LHCN-M2 (cell line): ENCODE data around the gene SERPIND1. TPM values are rescaled to one million over a fixed set of nuclear protein-coding genes. Genes with fewer than 3 reads are reported as not detected.
"Not testable (repeated sequence)": the region's sequence is repeated elsewhere in the genome, so short reads cannot be mapped to it uniquely, and the experiment has no call there.

Experiments used
- DNase-seq: peaks from one replicate; pipeline ENCODE4 v3.0.0-alpha.2; 2012; ENCODE audit warnings: low read depth
- total RNA-seq: library from RNA; depleted of rRNA; stranded (reverse); fragments of >200 nt; gene quantifications from 2 replicates; pipeline ENCODE4 v1.2.3, GENCODE V29; 2014; rRNA removed

Gene SERPIND1
- total RNA-seq, 1 experiment from 2014 or later = 0.17 TPM

DNA sequence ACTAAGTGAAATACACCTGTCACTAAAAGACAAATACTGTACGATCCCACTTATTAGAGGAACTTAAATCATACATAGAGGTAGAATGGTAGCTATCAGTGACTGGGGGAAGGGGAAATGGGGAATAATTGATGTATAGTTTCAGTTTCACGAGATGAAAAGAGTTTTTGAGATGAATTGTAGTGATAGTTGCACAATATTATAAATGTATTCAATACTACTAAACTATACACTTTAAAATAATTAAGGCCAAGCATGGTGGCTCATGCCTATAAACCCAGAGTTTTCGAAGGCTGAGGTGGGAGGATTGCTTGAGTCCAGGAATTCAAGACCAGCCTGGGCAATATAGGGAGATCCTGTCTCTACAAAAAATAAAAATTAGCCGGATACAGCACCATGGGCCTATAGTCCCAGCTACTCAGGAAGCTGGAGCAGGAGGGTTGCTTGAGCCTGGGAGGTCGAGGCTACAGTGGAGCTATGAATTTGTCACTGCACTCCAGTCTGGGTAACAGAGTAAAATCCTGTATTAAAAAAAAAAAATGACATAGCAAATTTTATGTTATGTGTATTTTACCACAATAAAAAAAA, 40.4 kb downstream of the SERPIND1 start:
- DNase-seq = no peak

DNA sequence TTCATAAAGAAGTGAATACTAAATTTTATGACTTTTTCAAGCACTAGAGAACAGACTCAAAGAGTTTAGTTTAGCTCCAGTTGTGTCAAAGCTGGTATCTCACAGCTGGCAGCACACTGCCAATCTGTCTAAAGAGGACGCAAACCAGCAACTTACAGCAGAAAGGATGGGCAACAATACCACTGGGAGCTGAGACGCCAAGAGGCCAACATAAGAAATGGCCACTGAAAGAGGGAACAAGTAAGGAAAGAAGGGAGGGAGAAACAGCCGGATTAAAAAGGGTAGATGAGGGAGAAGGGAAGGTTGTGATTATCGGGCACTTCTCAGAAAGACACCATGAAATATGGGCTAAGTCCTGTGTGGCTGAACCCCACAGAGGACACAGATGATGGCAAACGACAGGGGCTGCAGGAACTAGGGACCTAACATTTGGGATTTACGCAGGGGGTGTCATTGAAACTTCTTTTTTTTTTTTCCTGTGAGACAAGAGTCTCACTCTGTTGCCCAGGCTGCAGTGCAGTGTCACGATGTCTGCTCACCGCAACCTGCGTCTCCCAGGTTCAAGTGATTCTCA, 41.7 kb downstream of the SERPIND1 start:
- DNase-seq = no peak

DNA sequence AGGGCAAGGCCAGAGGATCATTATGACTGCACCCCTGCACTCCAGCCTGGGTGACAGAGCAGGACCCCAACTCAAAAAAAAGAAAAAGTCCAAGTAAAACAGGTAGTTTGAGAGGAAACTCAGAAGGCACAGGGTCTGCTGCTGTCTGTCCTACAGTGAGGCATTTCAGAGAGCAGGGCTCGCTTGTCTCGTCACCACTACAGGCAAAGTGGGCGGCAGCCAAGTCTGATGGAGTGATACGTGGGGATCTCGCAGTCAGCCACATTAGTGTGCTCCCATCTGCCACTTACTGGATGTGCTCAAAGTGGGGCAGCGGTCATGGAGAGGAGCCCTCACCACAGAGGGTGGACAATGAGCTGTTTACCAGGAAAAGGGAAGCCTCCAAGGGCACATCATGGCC, 42.6 kb downstream of the SERPIND1 start:
- no peak for DNase-seq

DNA sequence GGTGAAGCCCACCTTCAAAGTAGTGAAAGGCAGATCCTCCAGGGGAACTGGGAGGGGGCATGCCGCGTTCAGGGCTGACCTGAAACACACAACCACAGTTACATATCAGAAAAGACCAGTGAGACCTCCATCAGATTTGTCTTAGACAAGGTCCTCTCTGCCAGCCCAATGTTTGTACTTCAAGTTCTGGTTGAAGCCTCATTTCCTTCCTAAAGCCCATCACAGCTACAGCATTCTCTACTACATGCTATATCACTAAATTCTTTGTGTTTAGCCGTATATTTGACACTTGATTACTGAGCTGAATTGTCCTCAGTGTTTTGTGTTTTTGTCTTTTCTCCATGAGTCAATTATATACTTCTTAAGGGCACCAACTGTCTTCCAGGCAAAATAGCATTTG, 44.6 kb downstream of the SERPIND1 start:
- DNase-seq = no peak

DNA sequence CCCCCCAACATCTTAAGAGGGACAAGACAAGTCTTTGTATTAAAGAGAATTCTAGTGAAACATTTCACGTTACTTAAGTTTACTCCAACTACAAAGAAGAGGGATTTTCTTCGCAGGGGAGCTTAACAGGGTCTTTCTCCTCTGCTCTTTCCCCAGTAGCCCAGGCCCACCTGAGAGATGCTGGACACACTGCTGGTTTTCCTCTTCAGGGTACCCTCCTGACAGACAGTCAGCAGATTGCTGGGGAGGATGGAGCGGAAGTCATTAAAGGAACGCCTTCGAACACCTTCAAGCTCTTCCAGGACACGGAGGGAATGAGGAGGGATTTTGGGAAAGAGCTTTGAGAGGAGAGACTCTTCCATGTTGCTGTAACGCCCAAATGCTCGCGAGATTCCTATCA, 45.6 kb downstream of the SERPIND1 start:
- DNase-seq = no peak

DNA sequence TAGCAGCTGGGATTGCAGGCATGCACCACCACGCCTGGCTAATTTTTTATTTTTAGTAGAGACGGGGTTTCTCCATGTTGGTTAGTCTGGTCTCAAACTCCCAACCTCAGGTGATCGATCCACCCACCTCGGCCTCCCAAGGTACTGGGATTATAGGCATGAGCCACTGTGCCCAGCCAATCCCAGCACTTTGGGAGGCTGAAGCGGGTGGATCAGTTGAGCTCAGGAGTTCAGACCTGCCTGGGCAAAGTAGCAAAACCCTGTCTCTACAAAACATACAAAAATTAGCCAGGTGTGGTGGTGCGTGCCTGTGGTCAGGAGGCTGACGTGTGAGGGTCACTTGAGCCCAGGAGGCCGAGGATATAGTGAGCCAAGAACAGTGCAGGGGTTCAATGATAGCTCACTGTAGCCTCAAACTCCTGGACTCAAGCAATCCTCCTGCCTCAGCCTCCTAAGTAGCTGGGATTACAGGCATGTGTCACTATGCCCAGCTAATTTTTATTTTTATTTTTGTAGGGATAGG, 47.9 kb downstream of the SERPIND1 start:
- DNase-seq = not testable (repeated sequence)

DNA sequence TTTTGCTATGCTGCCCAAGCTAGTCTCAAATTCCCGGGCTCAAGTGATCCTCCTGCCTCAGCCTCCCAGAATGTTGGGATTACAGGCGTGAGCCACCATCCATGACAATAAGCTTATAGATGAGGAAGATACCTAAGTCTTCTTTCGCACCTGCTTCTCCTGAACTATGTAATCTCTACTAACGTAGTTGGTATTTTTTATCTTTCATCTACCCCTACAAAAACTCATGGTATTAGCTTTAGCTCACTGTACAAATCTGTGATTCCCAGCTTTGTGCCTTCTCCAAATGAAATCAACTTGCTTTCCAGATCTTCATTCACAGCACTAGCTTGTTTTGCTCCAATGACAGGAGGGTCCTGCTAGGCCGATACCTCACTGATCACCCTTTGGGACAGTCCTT, 48.3 kb downstream of the SERPIND1 start:
- DNase-seq = no peak

DNA sequence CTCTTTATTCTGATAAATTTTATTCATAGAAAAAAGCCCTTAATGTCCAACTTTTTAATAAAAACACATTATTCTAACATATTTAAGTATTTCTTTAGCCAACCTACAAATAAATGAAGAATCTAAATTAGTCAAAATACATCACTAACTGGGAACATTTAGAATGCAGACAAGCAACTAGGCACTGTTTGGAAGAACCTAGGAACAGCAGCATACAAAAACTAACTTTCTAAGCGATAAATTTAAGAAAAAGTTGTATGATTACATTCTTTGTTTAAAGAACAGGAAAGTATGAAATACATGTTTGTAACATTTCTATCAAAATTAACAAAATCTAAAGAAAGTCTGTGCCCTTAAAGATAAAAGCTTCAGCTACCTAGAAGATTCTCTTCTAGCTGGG, 49.4 kb downstream of the SERPIND1 start:
- no peak for DNase-seq

DNA sequence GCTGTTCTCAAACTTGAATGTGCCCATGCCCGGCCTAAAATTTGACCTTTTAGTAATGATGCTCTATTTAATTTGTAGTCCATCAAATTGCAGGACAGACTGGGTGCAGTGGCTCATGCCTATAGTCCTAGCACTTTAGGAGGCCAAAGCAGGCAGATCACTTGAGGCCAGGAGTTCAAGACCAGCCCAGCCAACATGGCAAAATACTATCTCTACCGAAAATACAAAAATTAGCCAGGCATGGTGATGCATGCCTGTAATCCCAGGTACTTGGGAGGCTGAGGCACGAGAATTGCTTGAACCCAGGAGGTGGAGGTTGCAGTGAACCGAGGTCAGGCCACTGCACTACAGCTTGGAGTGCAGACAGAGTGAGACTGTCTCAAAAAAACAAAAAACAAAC, 51.3 kb downstream of the SERPIND1 start:
- DNase-seq = not testable (repeated sequence)

DNA sequence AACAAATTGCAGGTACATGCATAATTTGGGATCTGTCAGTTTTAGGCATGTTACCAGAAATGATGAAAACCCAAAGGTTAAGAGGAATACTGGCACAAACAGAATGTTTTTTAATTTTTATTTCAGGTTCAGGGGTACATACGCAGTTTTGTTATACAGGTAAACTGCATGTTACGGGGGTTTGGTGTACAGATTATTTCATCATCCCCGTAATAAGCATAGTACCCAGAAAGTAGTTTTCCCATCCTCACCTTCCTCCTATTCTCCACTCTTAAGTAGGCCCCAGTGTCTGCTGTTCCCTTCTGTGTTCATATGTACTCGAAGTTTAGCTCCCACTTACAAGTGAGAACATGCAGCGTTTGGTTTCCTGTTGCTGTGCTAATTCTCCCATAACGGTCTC, 51.7 kb downstream of the SERPIND1 start:
- no peak for DNase-seq

DNA sequence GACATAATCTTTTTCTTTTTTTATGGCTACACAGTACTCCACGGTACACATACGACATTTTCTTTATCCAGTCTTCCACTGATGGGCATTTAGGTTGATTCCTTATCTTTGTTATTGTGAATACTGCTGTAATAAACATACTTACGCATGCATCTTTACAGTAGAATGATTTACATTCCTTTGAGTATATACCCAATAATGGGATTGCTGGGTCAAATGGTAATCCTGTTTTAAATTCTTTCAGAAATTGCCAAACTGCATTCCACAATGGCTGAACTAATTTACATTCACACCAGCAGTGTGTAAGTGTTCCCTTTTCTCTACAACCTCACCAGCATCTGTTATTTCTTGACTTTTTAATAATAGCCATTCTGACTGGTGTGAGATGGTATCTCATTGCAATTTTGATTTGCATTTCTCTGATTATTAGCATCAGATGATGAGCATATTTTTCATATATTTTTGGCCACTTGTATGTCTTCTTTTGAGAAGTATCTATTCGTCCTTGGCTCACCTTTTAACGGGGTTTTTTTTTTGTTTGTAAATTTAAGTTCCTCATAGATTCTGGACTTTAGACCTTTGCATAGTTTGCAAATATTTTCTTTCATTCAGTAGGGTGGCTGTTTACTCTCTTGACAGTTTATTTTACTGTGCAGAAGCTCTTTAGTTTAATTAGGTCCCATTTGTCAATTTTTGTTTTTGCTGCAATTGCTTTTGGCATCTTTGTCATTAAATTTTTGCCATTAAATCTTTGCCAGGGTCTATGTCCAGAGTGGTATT, 52.6 kb downstream of the SERPIND1 start:
- DNase-seq = not testable (repeated sequence)

DNA sequence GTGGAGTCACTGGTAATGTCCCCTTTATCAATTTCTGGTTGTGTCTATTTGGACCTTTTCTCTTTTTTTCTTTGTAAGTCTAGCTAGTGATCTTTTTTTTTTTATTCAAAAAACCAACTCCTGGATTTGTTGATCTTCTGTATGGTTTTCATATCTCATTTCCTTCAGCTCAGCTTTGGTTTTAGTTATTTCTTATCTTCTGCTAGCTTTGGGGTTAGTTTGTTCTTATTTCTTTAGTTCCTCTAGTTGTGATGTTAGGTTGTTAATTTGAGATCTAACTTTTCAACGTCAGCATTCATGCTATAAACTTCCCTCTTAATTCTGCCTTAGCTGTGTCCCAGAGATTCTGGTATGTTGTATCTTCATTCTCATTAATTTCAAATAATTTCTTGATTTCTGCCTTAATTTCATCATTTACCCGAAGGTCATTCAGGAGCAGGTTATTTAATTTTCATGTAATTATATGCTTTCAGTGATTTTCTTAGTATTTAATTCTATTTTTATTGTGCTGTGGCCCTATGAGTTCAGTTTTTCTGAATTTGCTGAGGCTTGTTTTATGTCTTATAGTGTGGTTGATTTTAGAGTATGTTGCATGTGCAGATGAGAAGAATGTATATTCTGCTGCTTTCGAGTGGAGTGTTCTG, 55.7 kb downstream of the SERPIND1 start:
- no peak for DNase-seq

DNA sequence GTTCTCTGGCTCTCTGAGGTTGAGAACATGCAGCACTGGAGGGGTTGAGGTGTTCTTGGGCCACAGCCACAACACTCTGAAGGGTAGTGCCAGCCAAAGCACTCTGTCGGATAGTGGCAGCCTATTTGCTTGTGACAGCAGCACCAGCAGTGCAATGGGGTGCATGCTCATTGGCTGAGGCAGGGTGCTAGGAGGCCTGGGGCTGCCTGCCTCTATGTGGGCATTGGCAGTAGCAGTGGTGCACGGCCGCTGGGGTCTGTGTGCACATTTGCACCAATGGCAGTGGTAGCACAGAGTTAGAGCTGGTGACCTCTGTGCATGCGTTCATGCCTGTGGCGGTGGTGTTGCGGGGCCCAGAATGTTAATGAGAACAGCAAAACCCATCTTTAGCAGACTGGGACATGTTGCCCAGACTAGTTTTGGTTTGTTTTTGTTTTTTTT, 59.3 kb downstream of the SERPIND1 start:
- DNase-seq = no peak

DNA sequence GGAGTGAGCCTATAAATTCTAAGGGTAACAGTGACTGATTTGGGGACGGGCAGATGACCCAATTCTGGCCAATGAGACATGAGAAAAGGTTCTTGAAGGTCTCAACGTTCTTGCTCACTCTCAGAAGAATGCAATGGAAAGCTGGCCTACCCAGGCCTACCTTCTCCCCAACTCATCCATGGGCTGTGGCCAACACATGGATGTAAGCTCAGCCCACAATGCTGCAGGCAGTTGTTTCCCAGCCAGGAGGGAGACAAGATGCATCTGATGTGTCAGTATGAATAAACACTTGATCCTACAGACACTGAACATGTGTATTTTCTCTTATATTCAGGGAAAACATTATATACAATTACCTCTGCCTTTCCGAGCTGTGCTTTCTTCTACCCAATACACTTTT, 60.3 kb downstream of the SERPIND1 start:
- no peak for DNase-seq

DNA sequence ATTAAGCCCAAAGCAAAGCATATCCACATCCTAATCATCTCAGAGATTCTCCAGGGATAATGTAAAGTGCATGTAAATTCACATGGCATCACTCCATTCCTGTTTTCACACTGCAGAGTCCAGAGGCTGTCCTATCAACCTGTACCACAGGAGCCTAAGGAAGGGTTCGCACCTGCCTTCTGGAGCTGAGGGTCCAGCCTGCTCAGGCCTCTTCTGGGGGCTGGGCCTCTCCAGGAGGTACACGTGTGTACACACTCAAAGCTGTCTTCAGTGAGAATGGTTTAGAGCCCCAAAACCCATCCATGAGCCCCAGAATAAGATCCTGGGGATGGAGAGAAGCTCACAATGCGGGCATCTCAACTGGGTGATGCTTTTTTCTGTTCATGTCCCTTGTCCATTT, 60.8 kb downstream of the SERPIND1 start:
- DNase-seq = no peak

Other genes with a start within 250 kb of the SERPIND1 start
- 28.4 and 40.0 TPM in 2 replicates for gene PI4KA, start 84.7 kb downstream of the SERPIND1 start, total RNA-seq
- 14.7 and 14.9 TPM in 2 replicates for gene SNAP29, start 84.9 kb downstream of the SERPIND1 start, total RNA-seq
- gene CRKL, start 143.3 kb downstream of the SERPIND1 start, total RNA-seq = 46.2 and 50.0 TPM in 2 replicates
- 0.13 TPM in 1 of 2 replicates, not detected in the other for gene AIFM3, start 193.1 kb downstream of the SERPIND1 start, total RNA-seq
- gene LZTR1, start 208.2 kb downstream of the SERPIND1 start, total RNA-seq = 57.6 and 64.1 TPM in 2 replicates
- gene THAP7, start 228.0 kb downstream of the SERPIND1 start, total RNA-seq = 73.7 and 79.7 TPM in 2 replicates
- gene P2RX6, start 241.1 kb downstream of the SERPIND1 start, total RNA-seq = 51.2 and 63.5 TPM in 2 replicates